DMS 273 treated with DMSO at 0.1 percent for 48 hours (cell line): Measurements from ENCODE around the gene ELMO2.

Experiments used
- DNase-seq: peaks from one replicate; lab custom pipeline; 2025; lab: John Stamatoyannopoulos, UW

ELMO2 gene

GRCh38 chr20:46350201-46350985, 56.0 kb downstream of the ELMO2 start:
- no peak for DNase-seq

GRCh38 chr20:46349742-46350056, 56.7 kb downstream of the ELMO2 start:
- no peak for DNase-seq

- DNase-seq: no peak
Measured at GRCh38 chr20:46349035-46349741, 57.2 kb downstream of the ELMO2 start.

GRCh38 chr20:46347841-46348803, 58.3 kb downstream of the ELMO2 start:
- DNase-seq: peak; percentile 49

GRCh38 chr20:46346770-46347169, 59.6 kb downstream of the ELMO2 start:
- no peak for DNase-seq

GRCh38 chr20:46344488-46345162, 61.8 kb downstream of the ELMO2 start:
- DNase-seq: no peak

GRCh38 chr20:46343975-46344357, 62.4 kb downstream of the ELMO2 start:
- DNase-seq: no peak

GRCh38 chr20:46343348-46343974, 63.0 kb downstream of the ELMO2 start:
- DNase-seq: peak; percentile 89

- DNase-seq: no peak
Measured at GRCh38 chr20:46342451-46343347, 63.7 kb downstream of the ELMO2 start.

- DNase-seq: no peak
Measured at GRCh38 chr20:46342010-46342378, 64.4 kb downstream of the ELMO2 start.

- no peak for DNase-seq
Measured at GRCh38 chr20:46341074-46342009, 65.1 kb downstream of the ELMO2 start.

- DNase-seq: no peak
Measured at GRCh38 chr20:46339037-46339436, 67.4 kb downstream of the ELMO2 start.

- no peak for DNase-seq
Measured at GRCh38 chr20:46336735-46337134, 69.7 kb downstream of the ELMO2 start.

GRCh38 chr20:46334303-46334904, 72.0 kb downstream of the ELMO2 start:
- DNase-seq: no peak

- DNase-seq: peak; percentile 96
Measured at GRCh38 chr20:46333161-46333991, 73.0 kb downstream of the ELMO2 start.

GRCh38 chr20:46332373-46333160, 73.8 kb downstream of the ELMO2 start:
- peak; percentile 89 for DNase-seq
